Stimulated activated CD4-positive, alpha-beta T cell treated with anti-CD3 and anti-CD28 coated beads, Interleukin-4, amount 100 ng/mL, for 24 hours (primary cell): ENCODE data around the gene LSMEM2.
"Not testable (repeated sequence)": the region's sequence is repeated elsewhere in the genome, so short reads cannot be mapped to it uniquely, and the experiment has no call there.

Experiments
- DNase-seq: peaks from one replicate; pipeline ENCODE4 v3.0.0-alpha.2; 2020

LSMEM2 gene

DNA sequence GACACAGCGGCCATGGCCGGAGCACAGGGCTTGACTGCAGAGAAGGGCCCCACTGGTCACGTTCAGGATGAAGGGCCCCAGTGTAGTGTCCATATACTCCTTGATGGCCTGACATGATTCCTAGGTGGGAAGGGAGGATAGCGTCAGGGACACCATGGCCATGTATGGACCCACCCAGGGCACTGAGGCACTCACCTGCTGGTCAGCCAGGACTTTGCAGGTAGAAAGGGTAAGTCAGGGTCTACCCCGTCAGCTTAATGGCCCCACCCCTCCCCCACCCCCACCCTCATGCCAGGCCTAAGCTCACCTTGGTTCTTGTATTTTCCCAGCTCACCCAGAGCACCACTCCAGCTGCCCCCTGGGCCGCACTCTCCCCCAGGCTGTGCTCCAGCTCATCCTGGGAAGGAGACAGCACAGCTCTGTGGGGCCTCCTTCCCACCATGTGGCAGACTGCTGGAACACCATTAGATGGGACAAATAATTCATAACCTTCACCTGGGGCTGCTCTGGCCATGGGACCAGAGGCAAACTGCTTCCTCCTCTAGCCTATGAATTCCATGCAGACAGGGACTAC lies 21.9 kb downstream of the LSMEM2 start:
- no peak for DNase-seq

DNA sequence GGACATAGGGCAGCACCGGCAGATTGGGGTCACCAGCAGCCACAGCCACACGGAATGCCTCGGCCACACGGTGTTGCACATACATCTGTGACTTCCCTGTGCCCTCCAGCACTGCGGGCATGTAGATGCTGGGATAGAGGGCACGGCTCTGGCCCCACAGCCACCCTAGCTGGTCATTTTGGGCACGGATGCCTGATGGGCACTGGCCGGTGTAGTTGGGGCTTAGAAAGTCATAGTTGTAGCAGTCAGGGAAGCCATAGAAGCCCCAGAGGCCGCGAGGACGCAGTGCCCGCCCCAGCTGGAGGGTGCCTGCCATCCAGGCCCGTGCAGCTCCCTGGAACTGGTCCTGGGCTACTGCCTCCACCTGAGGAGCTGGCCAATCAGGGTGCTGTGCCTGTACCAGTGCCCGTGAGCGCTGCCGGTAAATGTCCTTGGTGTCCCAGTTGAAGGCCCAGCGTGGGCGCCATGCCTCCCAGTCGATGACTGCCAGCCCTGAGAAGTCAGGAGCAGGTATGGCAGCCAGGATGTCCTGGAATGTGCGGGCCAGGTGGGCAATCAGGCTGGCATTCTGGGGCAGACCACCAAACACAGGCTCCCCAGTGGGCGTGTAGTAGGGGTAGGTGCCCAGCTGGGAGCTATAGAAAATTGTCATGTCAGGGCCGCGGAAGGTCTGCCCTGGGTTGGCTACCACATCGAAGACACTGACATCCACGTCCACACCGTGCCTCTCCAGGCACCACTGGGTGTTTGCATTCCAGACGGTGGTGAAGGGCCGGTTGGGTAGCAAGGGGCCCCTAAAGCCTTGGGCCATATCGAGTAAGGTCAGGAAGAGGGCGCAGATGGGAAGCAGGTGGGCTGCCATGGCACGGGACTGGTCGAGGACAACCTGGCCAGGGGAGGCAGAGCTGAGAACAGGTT lies 23.5 kb downstream of the LSMEM2 start:
- no peak for DNase-seq

DNA sequence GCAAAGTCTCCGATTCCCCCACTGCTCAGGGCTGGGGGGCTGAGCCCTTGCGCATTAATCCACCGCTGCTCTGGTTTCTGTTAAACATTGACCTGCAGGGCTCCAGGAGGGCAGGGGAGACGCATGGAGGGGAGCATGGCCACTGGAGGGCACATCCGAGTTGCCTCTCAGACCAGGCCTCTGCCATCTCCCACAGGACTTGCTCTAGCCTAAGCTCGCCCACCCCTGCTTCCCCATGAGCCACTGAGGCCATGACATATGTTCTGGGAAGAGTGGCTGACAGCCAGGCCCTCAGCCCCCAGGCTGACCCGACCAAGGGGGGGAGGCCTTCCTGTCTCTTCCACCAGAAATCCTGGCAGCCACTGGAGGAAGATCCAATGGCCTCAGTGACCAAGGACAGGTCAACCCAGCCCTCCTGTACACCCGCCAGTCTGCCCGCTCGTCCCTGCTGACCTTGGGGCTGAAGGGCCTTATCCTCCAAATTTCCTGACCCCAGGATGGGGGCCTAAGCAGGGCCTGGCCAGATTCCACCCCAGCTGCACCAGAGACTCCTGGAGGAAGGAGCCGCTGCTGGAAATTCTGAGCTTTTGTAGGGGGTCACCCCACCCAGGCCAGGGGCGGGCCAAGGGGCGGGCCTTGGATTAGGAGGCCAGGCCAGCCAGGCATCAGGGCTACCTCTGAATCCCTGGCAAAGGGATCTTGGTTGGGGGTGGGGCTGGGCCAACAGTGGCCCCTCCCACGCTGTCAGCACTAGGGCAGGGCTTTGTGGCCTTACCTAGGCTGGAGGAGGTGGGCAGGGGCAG lies 24.3 kb downstream of the LSMEM2 start, which contains the start of gene HYAL1:
Gene HYAL1, minus strand, starts transcription at position 562 of the 803 bp plus-strand sequence. CDS start 618 bp downstream, outside the sequence.
- no peak for DNase-seq

DNA sequence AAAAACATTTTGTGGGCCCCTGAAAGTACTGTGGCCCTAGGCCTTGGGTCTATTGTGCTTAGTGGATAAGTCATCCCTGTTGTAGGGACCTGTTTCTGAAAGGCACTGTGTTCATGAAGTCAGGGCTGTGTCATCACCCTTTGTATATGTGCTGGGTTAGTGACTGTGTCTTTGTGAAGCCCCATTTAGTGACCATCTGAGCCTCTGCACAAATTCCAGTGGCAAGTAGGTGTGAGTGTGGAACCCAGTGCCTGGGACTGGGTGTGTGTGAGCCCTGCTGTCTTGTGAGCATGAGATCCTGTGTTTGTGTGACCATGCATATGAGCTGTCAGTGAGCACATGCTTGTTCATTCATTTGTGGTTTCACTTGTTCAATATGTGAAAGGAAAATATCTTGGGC lies 25.7 kb downstream of the LSMEM2 start:
- DNase-seq, result no peak

DNA sequence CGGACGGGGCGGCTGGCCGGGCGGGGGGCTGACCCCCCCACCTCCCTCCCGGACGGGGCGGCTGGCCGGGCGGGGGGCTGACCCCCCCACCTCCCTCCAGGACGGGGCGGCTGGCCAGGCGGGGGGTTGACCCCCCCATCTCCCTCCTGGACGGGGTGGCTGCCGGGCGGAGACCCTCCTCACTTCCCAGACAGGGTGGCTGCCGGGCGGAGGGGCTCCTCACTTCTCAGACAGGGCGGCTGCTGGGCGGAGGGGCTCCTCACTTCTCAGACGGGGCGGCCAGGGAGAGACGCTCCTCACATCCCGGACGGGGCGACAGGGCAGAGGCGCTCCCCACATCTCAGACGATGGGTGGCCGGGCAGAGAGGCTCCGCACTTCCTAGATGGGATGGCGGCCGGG lies 33.2 kb downstream of the LSMEM2 start:
- not testable (repeated sequence) for DNase-seq

DNA sequence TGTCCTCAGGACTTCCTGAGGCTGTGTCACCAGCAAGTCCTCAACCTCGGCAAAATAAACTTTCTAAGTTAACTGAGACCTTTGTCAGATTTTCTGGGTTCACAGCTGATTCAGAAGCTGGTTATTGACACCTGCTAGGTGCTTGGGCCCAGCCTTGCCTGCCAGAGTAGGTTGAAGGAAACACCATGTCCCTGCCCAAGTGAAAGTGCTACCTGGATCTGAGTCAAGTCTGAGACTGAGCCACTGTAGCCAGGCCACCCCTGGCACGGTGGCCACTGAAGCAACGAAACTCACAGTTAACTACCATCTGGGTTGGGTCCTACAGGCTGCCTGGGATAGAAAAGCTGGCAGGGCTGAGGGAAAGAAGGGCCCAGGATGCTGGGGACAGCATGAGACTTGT lies 35.5 kb downstream of the LSMEM2 start:
- DNase-seq, result no peak

DNA sequence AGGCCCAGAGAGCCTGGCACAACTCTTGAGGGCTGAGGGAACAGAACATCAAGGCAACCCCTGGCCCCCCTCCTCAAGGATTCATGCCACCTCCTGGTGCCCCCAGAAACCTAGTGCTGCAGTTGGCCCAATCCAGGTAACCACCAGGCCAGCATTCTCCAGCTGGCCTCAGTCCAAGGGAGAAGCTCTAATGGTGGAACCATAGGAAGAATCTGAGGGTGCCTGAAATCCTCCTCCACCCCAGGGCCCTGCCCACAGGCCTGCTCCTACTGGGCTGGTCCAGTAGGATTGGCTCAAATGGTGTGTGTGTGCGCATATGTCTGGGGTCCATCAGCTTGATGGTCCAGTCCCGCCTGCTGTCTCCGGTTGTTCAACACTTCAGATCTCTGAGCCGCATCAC lies 35.9 kb downstream of the LSMEM2 start:
- DNase-seq, result no peak

DNA sequence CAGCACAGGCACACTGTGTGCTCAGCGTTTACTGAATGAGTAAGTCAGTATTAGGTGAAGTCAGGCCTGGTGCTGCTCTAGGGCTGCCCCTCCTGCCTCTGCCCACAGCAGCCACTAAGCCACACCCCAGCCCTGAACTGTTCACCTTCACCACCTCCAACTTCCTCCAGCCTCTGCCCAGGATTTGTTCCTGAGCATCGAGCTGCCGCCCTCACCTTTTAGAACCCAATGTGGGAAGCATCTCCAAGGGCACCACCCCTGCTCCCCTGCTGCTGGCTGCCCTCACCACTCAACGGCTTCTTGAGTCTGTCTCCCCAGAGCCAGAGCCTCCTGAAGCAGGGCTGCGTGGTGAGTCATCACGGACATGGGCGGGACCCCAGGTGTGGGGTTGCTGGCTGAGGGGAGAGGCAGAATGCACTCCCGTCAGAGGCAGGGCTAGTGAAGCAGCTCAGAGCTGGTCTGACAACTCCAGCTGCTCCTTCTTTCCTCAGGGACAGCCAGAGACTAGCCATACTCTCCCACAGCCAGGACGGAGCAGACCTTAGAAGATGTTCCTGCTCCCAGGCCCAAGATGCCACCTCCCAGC lies 37.9 kb downstream of the LSMEM2 start:
- peak; percentile 65 for DNase-seq

GRCh38 chr3:50317300-50317699 lies 38.4 kb downstream of the LSMEM2 start:
- no peak for DNase-seq

- DNase-seq, result no peak
These were observed 39.3 kb downstream of the LSMEM2 start for GRCh38 chr3:50318163-50318562.

DNA sequence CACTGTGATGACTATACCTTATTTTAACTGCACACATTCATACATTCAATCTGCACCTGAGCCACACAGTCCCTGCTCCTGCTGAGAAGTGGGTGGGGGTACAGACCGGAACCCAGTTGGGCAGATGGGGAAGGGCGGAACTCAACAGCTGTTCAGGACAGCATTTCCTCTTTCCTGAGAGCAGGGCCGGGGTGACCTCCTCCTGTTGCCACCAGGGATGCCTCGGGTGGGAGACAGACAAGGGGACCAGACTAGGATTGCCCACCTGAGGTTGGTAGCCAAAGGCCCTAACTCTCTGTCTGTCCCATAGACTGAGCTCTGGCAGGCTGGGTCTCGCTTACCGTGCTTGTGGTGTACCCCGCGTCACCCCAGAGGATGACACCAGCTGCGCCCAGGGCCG lies 39.7 kb downstream of the LSMEM2 start:
- DNase-seq, result no peak

DNA sequence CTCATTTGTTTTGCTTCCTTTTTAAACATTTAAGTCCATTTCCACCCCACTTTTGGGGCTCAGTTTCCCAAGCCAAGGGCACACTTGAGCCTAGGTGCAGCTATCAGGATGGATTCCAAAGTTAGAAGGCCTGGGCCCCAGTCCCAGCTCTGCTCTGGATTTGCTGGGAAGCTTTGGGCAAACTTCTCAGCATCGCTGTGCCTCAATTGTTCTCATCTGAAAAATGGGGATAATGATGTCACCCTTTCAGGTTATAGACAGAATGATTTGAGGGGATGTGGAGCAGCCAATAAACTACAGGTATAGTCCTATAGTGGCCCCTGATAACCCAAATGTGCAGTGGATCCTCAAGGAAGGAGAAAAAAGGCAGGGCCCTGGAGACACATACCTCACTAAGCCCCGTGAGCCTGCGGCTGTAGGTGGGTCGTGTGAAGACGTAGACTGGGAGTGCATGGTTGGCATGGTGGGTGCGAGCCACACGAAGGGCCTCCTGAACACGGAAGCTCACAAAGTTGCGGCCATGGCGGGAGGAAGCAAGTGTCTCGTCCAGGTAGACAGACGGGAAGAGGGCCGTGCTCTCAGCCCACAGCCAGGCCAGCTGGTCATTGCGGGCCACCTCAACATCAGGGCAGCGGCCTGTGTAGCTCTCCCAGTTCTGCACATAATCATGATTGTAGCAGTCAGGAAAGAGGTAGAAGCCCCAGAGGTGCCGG lies 40.5 kb downstream of the LSMEM2 start:
- no peak for DNase-seq

DNA sequence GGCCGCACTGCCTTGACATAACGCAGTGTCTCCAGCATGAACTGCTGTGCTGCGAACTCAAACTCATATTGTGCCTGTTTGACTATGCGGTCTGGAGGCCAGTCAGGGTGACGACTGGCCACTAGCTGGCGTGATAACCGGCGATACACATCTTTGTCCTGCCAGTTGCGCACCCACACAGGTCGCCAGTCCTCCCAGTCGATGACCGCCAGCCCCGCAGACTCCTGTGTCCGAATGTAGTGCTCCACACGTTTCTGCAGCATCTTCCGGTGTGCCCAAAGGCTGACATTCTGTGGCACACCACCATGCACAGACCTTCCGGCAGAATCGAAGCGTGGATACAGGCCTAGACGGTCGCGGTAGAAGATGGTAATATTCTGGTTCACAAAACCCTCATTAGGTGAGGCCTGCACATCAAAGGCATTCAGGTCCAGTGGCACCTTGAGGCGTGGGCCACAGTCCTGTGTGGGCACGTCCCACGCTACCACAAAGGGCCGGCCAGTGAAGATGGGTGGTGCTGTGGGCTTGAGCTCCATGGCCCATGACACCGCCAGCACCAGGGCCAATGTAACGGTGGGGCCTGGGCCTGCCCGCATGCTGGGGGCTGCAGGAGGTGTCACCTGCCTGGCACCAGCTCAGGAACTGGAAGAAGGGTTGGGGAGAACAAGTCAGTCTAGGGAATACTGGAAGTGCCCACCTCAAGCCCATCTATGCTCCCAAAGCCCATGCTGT lies 41.2 kb downstream of the LSMEM2 start:
- DNase-seq, result no peak

GRCh38 chr3:50320853-50321335 lies 42.0 kb downstream of the LSMEM2 start:
- DNase-seq, result peak; percentile 63

- DNase-seq, result peak; percentile 86
These were observed 42.6 kb downstream of the LSMEM2 start for GRCh38 chr3:50321336-50322114.

DNA sequence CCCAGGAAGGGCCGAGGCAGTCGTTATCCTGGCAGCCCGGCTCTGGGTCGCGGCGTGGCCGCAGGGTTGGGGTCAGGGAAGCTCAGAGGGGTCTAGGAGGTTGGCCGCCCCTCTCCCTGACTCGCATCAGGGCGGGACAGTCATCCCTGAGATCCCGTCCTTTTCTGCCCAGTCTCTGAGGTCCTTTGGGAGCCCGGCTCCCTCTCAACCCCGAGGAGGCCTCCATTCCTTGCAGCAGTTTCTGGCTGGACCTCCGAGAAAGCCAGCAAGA lies 43.2 kb downstream of the LSMEM2 start:
- no peak for DNase-seq

DNA sequence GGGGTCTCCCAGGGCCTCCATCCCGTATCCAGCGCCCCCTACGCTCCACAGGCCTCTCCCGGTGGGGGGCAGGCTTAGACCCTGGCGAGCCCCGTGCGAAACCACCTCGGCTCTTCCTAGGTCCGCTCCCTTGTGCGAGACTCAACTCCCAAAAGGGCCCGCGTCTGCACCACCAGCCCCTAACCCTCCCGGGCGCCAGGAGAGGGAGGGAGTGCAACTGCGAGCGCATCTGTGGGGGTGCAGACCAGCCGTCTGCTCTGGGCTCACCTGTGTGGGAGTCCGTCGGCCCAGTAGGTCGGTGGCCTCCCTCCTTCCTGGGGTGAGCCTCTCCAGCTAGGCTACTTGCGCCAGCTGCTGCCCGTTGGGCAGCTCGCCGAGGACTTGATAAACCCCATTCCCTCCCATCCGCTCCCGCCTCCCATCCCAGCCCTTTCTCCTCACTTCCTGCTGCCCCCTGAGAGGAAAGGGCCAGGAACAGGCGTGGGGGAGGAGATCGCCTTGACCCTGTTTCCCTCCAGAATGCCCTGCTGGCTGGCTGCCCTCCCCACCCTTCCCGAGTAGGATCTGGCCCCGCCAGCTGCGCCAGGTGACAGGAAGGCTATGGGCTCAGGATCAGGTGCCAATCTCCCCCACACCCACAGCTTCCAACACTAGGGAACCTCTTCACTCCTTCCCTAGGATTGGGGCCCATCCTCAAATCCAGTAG lies 43.7 kb downstream of the LSMEM2 start, which contains the start of gene HYAL2:
Gene HYAL2, minus strand, starts transcription at position 360 of the 706 bp plus-strand sequence. CDS start 2,256 bp downstream, outside the sequence.
- DNase-seq, result no peak

DNA sequence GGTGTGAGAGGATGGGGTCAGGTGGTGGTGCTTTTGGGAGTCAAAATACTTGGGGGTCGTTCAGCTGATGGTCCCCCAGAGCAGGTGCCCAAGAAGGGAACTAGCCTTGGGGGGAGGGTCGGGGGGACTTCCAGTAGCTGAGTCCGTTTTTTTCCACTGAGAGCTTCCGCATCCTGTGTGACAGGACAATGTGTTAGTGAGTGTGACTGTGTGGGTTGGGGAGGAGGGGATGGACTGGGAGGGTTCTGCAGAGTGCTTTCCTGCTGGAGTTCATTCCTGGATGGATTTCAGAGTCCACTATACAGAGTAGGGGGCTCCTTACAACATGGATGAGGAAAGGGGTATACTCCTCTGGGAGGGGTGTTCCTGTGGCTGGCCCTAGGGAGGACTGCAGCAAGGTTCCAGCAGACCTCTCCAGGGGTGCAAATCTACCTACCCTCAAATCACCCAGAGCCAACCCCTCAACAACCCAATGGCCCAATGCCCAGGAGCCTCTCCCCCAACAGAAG lies 44.3 kb downstream of the LSMEM2 start:
- DNase-seq, result no peak

DNA sequence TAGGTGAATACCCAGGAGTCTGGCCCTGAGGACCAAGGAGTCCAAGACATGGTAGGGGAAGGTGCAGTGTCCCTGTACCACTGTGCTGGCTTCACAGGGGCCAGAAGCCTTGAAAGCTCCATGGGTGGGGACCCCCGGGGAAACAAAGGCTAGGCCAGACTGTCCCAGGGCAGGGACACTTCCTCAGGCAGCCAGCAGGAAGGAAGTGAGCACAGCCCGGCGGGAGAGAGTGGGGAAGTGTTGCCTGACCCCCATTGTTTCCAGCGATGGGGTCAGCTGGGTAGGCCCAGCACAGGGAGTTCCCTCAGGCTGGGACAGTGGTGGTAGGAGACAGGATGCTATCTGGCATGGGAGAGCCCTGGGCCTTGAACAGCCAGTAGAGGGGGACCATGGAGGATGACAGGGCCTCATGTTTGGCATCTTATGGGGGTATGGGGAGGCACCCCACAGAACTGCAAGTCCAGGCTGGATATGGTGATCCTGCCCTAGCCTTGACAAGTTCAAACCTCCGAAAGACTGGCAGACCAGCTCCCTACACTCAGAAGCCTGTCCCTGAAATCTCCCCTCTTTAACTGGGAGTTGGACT lies 44.8 kb downstream of the LSMEM2 start:
- DNase-seq, result no peak
